HG03135 (cell line): Measurements from ENCODE around the gene KEL.

Experiments
- ATAC-seq: cut with Tn5 transposase; IDR thresholded peaks from one replicate; pipeline ENCODE4 v1.9.1; 2021; ENCODE audit warnings: mild to moderate bottlenecking, moderate library complexity; ENCODE audit not compliant: unreplicated experiment

The KEL gene

DNA sequence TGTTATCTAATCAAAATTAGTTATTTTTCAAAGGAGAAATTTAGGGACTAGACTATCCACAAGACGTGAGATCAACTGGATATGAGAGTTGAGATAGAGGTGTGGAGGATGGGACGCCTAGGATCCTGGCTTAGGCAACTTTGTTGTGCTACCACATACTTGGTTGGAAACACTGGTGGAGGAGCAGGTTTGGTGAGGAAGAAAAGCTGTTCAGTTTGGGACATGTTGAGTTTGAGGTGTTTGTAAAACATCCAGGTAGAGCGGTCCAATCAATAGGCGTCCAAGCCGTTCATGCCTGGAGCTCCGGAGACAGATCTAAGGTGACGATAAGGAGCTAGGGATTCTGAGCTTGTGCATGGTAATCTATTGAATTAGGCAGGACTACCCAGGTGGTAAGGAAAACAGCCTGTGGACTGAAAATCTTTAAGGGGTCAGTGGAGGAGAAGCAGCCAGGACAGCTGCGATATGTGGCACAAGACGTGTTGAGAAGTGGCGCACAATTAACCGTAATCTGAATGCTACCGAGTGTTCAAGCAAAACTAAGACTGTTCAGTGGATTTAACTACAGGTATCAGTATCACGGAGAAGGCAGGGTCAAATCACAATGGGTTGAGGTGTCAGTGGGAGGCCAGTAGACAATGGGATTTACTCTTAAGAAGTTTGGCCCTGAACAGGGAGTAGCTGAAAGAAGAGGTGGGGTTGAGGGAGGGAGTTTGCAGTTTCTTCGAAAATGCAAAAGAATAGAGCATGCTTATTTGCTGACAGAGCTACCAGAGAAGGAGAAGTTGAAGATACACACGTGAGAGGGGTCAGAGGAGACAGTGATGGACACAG is 60.5 kb downstream of the KEL start:
- no peak for ATAC-seq

DNA sequence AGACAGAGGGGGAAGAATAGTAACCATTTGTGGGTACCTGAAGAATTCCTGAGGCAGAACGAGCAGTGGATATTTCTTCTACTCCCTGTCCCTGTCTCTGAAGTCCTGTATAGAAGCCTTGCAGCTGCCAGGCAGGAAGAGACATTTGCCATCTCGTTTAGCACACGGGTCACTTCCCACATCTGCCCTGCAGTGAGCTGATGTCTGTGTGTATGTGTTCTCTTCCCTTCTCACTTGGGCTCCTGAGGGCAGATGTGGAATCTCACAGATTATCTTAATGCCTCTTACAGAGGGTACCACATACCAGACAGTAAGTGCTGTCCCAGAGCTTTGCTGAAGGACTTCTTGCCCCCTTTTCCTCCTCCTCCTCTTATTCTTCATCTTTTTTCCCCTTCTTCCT is 62.5 kb downstream of the KEL start:
- ATAC-seq: no peak

DNA sequence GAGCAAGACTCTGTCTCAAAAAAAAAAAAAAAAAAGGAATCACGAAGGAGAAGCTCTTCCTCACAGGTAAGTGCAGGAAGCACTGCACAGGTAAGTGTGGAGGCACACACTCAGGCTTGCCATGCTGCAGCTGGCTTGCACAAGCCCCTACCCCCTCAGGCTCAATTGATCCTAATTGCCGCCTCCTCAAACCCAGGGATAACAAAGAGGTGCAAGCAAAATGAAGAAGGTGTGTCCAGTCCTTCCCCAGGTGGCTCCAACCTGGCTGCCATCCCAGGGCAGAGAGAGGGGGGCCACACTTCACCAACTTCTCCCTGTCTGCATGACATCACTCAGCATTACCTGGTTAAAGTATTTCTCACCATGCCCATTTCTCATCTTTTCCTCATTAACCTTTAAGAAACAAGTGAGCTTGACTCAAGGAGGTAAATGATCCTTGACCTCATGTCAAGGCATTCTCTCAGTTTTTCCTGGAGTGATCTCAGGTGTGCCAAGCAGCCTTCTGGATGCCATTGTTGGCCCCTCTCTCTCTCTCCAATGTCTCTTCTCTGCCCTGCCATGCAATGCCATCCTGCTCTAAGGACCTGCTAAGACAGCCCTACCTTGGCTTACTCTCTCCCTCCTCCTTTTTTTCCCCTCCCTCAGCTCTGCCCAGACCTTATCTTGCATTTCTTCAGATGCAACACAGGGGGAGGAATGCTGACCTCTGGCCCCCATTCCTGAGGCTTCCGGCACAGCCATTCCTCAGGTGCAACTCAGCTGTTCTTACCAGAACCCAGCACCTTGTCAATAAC is 63.6 kb downstream of the KEL start:
- ATAC-seq: no peak

DNA sequence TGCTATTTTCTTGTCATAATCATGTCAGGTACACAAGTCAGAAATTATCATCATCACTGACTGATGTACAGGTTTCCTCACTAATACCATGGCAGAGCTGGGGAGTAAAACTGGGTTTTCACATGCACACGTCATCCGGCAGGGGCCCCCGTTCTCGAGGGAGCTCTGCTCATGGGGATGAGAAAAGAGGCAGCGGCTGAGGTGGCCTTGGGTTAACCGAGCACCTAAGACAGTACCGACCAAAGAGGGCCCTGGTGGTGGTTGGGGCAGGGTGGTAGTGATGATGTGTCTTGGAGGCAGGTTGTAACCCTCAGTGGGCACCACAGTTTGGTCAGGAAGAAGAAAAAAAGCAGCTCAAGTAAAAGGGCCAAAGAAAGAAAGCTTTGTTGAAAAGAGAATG is 64.5 kb downstream of the KEL start:
- ATAC-seq: no peak

DNA sequence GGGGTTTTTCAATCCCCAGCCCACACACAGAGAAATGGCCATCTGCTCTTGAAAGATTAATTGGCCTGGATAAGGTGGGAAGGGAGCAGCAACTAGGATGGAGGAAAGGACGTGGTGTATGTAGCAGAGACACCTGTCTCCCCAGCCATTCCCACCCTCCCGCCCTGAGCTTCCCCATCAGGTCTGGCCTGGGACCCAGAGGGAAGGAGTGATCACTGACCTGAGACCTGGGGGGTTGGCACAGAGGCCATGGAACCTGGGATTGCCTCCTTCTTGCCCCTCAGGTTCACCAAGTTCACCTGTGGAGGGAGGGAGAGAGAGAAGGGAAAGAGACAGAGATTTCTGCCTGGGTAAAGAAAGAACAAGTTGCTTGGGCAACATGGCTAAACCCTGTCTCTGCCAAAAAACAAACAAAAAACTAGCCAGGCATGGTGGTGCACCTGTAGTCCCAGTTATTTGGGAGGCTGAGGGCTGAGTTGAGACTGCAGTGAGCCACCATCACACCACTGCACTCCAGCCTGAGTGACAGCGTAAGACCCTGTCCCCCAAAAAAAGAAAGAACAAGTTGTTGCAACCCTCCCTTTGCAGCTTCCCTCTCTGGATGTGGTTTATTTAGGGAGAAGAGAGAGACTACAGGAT is 65.3 kb downstream of the KEL start:
- no peak for ATAC-seq

DNA sequence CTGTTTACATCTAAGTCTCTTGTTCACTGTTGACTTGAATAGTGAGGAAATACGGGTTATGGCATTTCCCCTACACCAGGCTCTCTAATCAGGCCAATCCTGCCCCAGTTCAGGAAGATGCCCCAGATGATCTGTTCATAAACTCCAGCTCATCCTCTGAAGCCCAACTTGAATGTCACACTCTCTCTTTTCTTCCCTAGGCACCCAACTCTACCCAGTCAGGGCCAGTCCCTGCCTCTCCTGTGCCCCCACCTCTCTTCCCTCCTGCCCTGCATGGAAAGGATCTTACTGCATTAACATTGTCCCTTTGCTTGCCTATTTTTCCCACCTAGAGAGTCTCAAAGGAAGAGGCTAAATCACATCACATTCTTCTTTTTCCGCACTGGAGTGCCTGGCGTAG is 66.0 kb downstream of the KEL start:
- ATAC-seq: no peak

DNA sequence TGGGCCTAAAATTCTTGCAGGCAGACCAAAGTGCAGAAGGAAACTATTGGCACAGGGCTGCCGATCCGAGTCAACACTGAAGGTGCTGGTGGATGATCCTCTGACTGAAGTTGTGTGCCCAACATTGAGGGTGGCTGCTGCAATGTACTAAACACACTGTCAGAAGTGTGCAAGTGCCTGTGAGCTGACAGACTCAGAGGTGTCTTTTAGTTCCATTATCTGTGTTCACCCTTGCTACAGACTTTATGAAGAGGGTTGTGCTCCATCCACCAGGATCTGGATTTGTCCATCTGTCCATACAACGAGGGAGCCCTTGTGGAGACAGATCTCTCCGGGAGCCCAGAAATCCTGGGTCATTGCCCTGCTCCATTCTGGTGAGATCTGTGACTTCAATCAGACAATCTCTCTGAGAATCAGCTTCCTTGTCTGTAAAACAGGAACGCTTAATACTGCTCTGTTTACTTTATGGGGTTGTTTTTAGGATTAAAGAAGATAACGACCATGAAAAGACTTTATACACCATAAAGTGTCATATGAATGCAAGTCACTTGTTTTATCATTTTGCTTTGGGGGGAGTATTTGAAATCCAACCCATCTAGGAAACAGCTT is 67.1 kb downstream of the KEL start:
- no peak for ATAC-seq

DNA sequence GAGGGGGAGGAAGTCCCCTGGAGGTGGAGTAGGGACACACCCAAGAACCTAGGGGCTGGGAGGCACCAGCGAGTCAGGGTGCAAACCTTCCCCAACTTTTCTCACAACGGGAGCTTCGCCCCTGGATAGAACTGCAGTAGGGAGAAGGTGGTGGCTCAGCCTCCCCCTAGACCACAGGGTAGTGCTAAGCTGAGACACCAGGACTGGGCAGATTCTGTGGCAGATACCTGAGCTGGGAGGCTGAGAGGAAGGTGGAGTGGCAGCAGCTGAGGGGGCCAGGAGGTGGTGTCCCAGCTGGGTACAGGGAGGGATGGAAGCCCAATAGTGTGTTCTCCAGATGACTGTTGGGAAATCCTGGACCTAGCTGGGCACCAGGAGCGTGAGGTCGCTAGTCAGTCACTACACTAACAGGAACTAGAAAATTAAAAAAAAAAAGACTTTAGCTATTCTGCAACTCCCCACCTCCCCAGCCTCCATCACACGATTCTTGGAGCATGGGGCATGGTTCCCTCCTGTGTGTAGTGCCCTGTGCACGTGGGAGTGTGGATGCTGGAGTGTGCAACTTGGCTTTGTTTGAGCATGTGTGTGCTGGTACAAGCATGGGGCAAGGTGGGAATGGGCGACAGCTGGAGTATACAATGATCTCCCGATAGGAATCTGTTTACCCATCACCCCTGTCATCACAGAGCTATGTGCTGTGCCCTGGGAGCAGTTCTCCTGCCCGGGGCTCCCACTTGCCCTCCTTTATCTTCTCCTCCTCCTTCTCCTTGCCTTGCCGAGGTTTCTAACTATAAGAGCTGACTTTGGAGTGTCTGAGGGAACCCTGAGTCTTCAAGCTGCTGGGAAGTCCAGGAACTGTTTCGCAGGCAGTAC is 67.8 kb downstream of the KEL start:
- ATAC-seq: no peak

DNA sequence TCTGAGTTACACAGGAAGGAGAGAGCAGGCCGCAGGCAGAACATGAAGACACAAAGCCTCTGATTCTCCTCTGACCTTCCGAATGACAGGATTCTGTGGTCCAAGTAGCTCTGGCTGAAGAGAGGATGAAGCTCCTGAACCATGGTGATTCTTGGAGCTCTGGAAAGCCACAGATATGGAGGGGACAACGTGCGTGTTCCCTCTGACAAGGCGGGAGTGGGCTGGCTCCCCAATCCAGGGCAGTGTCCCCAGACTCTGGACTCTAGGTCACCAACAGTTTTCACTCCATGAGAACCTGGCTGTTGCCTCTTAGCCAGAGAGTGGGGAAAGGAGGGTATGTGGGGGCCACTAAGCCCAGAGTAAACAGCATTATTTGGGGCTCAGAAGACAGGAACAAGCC is 69.2 kb downstream of the KEL start:
- ATAC-seq: no peak

DNA sequence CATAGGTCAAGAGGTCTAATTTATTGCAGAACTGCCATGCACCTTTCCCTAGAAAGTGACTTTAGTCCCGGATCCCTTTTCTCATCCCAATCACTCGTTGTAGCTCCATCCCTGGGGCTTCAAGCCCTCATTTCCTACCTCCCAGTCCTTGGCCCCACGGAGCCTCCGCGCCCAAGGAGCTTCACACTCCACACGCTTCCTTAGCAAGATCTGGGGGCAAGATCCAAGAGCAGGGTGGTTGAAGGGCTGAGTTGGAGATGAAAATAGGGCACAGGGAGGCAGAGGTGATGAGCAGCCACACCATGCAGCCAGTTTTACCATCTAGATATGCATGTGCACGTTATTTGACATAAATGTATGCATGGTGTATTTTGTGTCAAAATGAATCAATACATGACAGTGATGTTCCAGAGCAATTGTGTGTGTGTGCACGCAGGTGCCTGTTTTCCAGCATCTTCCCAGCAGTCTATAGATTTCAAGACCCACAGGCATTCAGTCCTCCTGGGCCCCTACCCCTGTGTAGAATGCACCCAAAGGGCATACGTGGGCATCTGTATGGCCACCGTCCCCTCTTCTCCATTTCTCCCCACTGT is 70.6 kb downstream of the KEL start:
- no peak for ATAC-seq
